ENCODE measurements around the gene VAC14.

DNA sequence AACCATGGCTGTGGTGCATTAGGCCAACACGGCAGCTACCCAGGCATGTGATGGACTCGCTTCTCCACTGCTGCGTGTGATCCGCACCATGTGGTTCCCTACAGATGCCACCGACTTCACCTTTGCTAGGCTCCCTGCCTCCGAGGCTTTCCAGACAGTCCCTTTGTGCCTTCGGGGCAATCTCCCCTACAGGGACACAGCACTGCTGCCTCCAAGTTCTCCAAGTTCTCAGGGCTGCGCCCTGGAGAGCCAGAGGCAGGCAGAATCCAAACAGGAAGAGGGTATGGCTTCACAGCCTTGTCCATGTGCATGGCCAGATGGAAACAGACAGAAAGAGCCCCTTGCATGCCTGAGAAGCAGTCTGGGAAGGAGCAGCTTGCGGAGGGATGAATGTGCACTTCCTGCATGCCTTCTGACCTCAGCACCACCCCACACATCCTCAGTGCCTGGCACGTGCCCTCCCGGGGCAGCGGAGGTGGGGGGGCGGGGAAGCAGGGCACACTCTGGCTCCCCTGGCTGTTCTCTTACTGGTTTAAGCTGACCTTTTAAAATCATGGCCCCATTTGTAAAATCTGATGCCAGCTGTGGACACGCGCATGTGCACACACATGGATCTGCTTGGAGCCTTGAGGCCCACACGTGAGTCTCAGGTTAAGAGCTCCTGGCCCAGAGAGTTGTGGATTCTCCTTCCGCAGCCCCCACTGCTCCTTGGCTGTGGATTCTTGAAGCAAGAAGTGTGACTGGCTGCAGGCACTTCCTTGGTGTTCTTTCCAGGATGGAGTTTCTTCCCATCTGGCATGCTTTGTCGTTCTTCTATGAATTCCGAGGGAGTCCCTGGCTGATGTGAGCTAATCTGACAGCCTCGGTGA, 59.8 kb downstream of the VAC14 start:
- TF ChIP-seq TAF1 (IDR thresholded peaks at IDR 0.05; ENCODE audit: low read depth, low read length) = no peak
- TF ChIP-seq POLR2A (IDR thresholded peaks at IDR 0.05; ENCODE audit: low read depth, low read length) = no peak
- no peak for TF ChIP-seq POLR2AphosphoS5 (IDR thresholded peaks at IDR 0.05; ENCODE audit: low read depth, low read length)
- no peak for TF ChIP-seq PAX5 (IDR thresholded peaks at IDR 0.05; ENCODE audit: insufficient read depth, low read length, severe bottlenecking)
- no peak for TF ChIP-seq SPI1 (IDR thresholded peaks at IDR 0.05; ENCODE audit: low read depth, low read length)

Measured in GM12891 (cell line).